Nephron (organoid): Measurements from ENCODE around the gene MYBPC2.

ENCODE experiments used
- H3K27ac Mint-ChIP-seq, 3 experiments: 2 replicates each; pipeline ENCODE4 v1.8.0; 2020; ENCODE audit warnings: mixed read lengths in 3 of 3, mild to moderate bottlenecking in 2 of 3, moderate library complexity in 1 of 3
- H3K27me3 Mint-ChIP-seq: 2 replicates; pipeline ENCODE4 v1.8.0; 2021; ENCODE audit warnings: low read depth, mild to moderate bottlenecking, moderate library complexity, mixed read lengths
- H3K36me3 Mint-ChIP-seq: 2 replicates; pipeline ENCODE4 v1.8.0; 2020; ENCODE audit warnings: low read depth, mixed read lengths
- H3K4me1 Mint-ChIP-seq: 2 replicates; pipeline ENCODE4 v1.8.0; 2020; ENCODE audit warnings: mixed read lengths
- H3K4me3 Mint-ChIP-seq, 3 experiments: 2 replicates each; pipeline ENCODE4 v1.8.0; 2020; ENCODE audit warnings: mild to moderate bottlenecking in 3 of 3, mixed read lengths in 3 of 3, moderate library complexity in 2 of 3
- H3K9me3 Mint-ChIP-seq: 2 replicates; pipeline ENCODE4 v1.8.0; 2020; ENCODE audit warnings: mixed read lengths
- TF ChIP-seq, protein P1 (sequence below), 3 experiments: fragments of 200-600 bp; sonication (generic); IDR thresholded peaks; one replicate each; pipeline ENCODE4 v1.5.0; 2021; ENCODE audit warnings: antibody characterized with exemption in 3 of 3; ENCODE audit not compliant: unreplicated experiment in 3 of 3

MYBPC2 gene

DNA sequence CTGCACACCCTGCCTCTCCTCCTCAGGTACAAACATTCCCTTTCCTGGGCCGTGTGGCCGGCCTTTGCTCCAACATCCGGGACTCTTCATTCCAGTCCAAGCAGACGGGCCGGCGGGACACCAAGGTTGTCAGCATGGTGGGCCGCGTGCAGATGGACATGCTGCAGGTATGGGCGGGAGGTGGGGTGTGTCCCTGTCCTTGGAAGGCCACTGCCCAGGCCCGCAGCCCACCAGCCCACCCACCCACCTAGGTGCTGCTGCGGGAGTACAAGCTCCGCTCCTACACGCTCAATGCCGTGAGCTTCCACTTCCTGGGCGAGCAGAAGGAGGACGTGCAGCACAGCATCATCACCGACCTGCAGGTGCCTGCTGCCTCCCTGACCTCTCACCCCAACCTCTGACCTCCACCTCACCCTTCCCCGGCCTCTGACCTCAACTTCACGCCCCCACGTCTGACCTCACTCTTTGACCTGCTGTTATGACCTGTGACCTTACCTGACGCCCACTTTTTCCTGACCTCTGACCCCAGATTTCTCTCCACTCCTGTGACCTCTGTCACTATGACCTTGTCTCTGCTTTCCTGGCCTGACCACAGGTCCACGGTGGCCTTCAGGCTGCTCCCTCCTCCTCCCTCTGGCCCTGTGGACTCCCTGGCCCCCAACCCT is 26.4 kb upstream of the MYBPC2 start:
- Mint-ChIP-seq H3K9me3 (no peaks in the 10 kb centered on the region), H3K4me3 (no peak overlapping the region), H3K27me3 (no peaks in the 10 kb centered on the region), H3K27ac (no peak overlapping the region), H3K4me1 (no peaks in the 10 kb centered on the region), H3K36me3 (peaks cover 21% of the 10 kb centered on the region)
- TF ChIP-seq, protein P1, sequence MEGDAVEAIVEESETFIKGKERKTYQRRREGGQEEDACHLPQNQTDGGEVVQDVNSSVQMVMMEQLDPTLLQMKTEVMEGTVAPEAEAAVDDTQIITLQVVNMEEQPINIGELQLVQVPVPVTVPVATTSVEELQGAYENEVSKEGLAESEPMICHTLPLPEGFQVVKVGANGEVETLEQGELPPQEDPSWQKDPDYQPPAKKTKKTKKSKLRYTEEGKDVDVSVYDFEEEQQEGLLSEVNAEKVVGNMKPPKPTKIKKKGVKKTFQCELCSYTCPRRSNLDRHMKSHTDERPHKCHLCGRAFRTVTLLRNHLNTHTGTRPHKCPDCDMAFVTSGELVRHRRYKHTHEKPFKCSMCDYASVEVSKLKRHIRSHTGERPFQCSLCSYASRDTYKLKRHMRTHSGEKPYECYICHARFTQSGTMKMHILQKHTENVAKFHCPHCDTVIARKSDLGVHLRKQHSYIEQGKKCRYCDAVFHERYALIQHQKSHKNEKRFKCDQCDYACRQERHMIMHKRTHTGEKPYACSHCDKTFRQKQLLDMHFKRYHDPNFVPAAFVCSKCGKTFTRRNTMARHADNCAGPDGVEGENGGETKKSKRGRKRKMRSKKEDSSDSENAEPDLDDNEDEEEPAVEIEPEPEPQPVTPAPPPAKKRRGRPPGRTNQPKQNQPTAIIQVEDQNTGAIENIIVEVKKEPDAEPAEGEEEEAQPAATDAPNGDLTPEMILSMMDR (IDR thresholded peaks at IDR 0.05; ENCODE audit: unreplicated experiment in 3 of 3): no peak

DNA sequence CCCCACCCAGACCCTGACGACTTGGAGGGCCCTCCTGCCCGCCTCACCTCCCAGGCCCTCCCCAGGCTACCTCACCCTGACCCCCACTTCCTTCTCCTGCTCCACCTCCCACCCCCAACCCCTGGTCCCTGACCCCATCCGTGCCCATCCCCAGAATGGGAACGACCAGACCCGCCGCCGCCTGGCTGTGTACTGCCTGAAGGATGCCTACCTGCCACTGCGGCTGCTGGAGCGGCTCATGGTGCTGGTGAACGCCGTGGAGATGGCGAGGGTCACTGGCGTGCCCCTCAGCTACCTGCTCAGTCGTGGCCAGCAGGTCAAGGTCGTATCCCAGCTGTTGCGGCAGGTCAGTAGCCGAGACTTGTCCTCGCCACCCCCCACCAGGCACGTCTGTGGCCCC is 25.9 kb upstream of the MYBPC2 start:
- Mint-ChIP-seq H3K4me1 (no peaks in the 10 kb centered on the region), H3K4me3 (no peak overlapping the region), H3K27me3 (no peaks in the 10 kb centered on the region), H3K27ac (no peak overlapping the region), H3K36me3 (peaks cover 23% of the 10 kb centered on the region), H3K9me3 (no peaks in the 10 kb centered on the region)
- TF ChIP-seq, protein P1 (IDR thresholded peaks at IDR 0.05; ENCODE audit: unreplicated experiment in 3 of 3): no peak

DNA sequence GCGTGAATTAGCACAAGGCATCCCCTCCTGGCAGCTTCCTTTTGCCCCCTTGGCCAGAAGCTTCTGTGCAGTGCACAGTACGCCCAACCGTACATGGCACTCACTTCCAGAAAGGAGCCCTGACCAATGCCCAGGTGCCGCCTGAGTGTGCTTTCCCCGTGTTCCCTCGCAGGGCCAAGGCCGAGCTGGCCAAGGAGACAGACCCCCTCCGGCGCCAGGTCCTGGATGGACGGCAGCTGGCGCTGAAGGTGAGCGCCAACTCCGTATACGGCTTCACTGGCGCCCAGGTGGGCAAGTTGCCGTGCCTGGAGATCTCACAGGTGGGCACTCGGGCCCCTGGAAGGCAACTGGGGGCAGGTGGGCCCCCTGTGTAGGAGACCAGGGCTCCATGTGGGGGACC is 23.3 kb upstream of the MYBPC2 start:
- H3K4me3 Mint-ChIP-seq: no peak overlapping the region
- no peak overlapping the region for H3K27ac Mint-ChIP-seq
- H3K9me3 Mint-ChIP-seq: no peaks in the 10 kb centered on the region
- no peaks in the 10 kb centered on the region for H3K27me3 Mint-ChIP-seq
- peaks cover 24% of the 10 kb centered on the region for H3K36me3 Mint-ChIP-seq
- TF ChIP-seq, protein P1 (IDR thresholded peaks at IDR 0.05; ENCODE audit: unreplicated experiment in 3 of 3): no peak
- H3K4me1 Mint-ChIP-seq: no peaks in the 10 kb centered on the region

DNA sequence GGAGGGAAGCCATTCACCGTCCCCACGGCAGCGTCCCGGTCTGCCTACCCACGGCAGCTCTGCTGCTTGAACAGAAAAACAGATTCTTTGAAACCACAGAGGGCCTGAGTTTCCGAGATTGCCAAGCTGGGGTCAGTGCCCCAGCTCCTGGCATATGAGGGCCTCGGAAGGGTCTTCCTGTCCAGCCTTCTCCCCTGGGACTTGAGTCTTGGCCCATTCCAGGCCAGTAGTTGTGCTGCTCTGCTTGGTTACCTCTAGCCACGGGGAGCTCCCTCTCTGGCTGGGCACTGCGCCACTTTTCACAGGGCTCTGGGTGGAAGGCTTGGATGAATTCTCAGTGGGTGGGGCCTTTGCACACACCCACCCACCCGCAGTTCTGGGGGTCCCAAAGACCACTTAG is 22.6 kb upstream of the MYBPC2 start:
- no peak overlapping the region for H3K4me3 Mint-ChIP-seq

DNA sequence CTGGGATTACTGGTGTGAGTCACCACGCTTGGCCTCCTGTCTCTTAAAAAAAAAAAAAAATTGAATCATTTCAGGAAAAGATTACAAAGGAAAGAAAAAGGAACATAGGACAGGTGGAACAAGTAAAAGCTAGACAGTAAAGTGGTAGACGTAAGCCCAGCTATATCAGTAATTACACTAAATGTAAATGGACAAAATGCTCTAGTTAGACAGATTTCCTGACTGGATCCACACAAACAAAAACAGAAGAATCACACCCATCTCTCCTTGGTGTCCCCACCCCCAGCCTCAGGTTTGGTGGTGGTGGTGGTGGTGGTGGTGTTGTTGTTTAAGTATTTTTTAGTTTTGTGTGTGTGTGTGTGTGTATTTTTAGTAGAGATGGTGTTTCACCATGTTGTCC is 20.3 kb upstream of the MYBPC2 start:
- Mint-ChIP-seq H3K27ac (no peak overlapping the region), H3K4me1 (no peaks in the 10 kb centered on the region), H3K9me3 (no peaks in the 10 kb centered on the region), H3K36me3 (peaks cover 21% of the 10 kb centered on the region), H3K27me3 (no peaks in the 10 kb centered on the region), H3K4me3 (no peak overlapping the region)
- TF ChIP-seq, protein P1 (IDR thresholded peaks at IDR 0.05; ENCODE audit: unreplicated experiment in 3 of 3): no peak

More for the DNA sequence above, 22.6 kb upstream of the MYBPC2 start:
- Mint-ChIP-seq H3K27ac (no peak overlapping the region), H3K36me3 (peaks cover 28% of the 10 kb centered on the region), H3K9me3 (no peaks in the 10 kb centered on the region), H3K27me3 (no peaks in the 10 kb centered on the region), H3K4me1 (no peaks in the 10 kb centered on the region)
- TF ChIP-seq, protein P1 (IDR thresholded peaks at IDR 0.05; ENCODE audit: unreplicated experiment in 3 of 3): no peak

DNA sequence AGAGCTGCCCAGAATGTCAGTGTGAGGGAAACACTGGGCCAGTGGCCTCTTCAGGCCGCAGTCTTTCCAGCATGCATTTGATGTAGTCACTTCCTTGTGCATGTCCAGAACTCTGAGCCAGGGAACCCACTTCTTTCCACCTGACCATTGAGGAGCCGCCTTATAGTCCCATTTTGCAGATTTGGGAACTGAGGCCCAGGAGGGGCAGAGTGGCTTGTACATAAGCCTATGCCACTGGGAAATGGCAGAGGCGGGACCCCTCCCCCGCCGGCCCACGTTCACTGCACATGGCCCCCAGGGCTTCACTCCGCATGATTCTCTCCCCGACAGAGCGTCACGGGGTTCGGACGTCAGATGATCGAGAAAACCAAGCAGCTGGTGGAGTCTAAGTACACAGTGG is 19.6 kb upstream of the MYBPC2 start:
- no peaks in the 10 kb centered on the region for H3K27me3 Mint-ChIP-seq
- TF ChIP-seq, protein P1 (IDR thresholded peaks at IDR 0.05; ENCODE audit: unreplicated experiment in 3 of 3): no peak
- H3K4me1 Mint-ChIP-seq: no peaks in the 10 kb centered on the region
- H3K27ac Mint-ChIP-seq: no peak overlapping the region
- peaks cover 21% of the 10 kb centered on the region for H3K36me3 Mint-ChIP-seq
- no peak overlapping the region for H3K4me3 Mint-ChIP-seq
- no peaks in the 10 kb centered on the region for H3K9me3 Mint-ChIP-seq
